ENCODE results near the gene GLI1. TPM values are rescaled to one million over a fixed set of nuclear protein-coding genes. Genes with fewer than 3 reads are reported as not detected.

The GLI1 gene
- total and polyA plus RNA-seq, 2 of the 13 experiments (the other 11 are each of a cell fraction or from before 2014, with no cell fraction given) = 0.09 to 0.20 TPM

DNA sequence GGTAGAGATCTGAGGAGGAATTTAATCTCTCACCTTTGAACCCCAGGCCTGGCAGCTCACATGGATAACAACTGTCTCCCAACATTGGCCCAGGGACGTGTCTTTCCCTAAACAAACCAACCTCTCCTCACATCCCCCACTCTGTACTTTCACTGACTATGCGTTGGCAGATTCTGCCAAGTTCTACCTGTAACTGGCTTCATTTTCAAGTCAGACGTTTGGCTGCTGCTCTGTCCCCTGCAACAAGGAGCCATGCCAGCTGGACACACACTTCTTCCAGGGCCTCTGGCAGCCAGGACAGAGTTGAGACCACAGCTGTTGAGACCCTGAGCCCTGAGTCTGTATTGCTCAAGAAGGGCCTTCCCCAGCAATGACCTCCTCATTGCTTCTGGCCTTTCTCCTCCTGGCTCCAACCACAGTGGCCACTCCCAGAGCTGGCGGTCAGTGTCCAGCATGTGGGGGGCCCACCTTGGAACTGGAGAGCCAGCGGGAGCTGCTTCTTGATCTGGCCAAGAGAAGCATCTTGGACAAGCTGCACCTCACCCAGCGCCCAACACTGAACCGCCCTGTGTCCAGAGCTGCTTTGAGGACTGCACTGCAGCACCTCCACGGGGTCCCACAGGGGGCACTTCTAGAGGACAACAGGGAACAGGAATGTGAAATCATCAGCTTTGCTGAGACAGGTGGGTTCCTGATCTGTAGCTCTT is 24.9 kb upstream of the GLI1 start, which contains the start of gene INHBC (continued):
- TF ChIP-seq ZNF670 (CRISPR knock-in tag; IDR thresholded peaks at IDR 0.05; ENCODE audit: borderline replicate concordance) = no peak
- TF ChIP-seq, protein P1, sequence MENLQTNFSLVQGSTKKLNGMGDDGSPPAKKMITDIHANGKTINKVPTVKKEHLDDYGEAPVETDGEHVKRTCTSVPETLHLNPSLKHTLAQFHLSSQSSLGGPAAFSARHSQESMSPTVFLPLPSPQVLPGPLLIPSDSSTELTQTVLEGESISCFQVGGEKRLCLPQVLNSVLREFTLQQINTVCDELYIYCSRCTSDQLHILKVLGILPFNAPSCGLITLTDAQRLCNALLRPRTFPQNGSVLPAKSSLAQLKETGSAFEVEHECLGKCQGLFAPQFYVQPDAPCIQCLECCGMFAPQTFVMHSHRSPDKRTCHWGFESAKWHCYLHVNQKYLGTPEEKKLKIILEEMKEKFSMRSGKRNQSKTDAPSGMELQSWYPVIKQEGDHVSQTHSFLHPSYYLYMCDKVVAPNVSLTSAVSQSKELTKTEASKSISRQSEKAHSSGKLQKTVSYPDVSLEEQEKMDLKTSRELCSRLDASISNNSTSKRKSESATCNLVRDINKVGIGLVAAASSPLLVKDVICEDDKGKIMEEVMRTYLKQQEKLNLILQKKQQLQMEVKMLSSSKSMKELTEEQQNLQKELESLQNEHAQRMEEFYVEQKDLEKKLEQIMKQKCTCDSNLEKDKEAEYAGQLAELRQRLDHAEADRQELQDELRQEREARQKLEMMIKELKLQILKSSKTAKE (CRISPR knock-in tag; IDR thresholded peaks at IDR 0.05; ENCODE audit: borderline replicate concordance) = no peak
- TF ChIP-seq THYN1 (CRISPR knock-in tag; IDR thresholded peaks at IDR 0.05; ENCODE audit: borderline replicate concordance, low read depth) = no peak
- no peak for TF ChIP-seq TOE1 (CRISPR knock-in tag; IDR thresholded peaks at IDR 0.05)
- TF ChIP-seq, protein P2, sequence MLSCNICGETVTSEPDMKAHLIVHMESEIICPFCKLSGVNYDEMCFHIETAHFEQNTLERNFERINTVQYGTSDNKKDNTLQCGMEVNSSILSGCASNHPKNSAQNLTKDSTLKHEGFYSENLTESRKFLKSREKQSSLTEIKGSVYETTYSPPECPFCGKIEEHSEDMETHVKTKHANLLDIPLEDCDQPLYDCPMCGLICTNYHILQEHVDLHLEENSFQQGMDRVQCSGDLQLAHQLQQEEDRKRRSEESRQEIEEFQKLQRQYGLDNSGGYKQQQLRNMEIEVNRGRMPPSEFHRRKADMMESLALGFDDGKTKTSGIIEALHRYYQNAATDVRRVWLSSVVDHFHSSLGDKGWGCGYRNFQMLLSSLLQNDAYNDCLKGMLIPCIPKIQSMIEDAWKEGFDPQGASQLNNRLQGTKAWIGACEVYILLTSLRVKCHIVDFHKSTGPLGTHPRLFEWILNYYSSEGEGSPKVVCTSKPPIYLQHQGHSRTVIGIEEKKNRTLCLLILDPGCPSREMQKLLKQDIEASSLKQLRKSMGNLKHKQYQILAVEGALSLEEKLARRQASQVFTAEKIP (CRISPR knock-in tag; IDR thresholded peaks at IDR 0.05; ENCODE audit: borderline replicate concordance) = no peak
- TF ChIP-seq, protein P3, sequence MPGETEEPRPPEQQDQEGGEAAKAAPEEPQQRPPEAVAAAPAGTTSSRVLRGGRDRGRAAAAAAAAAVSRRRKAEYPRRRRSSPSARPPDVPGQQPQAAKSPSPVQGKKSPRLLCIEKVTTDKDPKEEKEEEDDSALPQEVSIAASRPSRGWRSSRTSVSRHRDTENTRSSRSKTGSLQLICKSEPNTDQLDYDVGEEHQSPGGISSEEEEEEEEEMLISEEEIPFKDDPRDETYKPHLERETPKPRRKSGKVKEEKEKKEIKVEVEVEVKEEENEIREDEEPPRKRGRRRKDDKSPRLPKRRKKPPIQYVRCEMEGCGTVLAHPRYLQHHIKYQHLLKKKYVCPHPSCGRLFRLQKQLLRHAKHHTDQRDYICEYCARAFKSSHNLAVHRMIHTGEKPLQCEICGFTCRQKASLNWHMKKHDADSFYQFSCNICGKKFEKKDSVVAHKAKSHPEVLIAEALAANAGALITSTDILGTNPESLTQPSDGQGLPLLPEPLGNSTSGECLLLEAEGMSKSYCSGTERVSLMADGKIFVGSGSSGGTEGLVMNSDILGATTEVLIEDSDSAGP (CRISPR knock-in tag; IDR thresholded peaks at IDR 0.05; ENCODE audit: borderline replicate concordance) = peak; percentile 73; the same call in 1 of the 2 replicates
- peak; percentile 64; the same call in 1 of the 2 replicates for TF ChIP-seq ZBTB7B (CRISPR knock-in tag; IDR thresholded peaks at IDR 0.05)
- TF ChIP-seq TOPORS (CRISPR knock-in tag; IDR thresholded peaks at IDR 0.05) = no peak
- TF ChIP-seq, protein P4, sequence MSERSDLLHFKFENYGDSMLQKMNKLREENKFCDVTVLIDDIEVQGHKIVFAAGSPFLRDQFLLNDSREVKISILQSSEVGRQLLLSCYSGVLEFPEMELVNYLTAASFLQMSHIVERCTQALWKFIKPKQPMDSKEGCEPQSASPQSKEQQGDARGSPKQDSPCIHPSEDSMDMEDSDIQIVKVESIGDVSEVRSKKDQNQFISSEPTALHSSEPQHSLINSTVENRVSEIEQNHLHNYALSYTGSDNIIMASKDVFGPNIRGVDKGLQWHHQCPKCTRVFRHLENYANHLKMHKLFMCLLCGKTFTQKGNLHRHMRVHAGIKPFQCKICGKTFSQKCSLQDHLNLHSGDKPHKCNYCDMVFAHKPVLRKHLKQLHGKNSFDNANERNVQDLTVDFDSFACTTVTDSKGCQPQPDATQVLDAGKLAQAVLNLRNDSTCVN (CRISPR knock-in tag; IDR thresholded peaks at IDR 0.05; ENCODE audit: borderline replicate concordance) = no peak
- no peak for TF ChIP-seq SOX5 (CRISPR knock-in tag; IDR thresholded peaks at IDR 0.05; ENCODE audit: borderline replicate concordance)
- TF ChIP-seq, protein P5, sequence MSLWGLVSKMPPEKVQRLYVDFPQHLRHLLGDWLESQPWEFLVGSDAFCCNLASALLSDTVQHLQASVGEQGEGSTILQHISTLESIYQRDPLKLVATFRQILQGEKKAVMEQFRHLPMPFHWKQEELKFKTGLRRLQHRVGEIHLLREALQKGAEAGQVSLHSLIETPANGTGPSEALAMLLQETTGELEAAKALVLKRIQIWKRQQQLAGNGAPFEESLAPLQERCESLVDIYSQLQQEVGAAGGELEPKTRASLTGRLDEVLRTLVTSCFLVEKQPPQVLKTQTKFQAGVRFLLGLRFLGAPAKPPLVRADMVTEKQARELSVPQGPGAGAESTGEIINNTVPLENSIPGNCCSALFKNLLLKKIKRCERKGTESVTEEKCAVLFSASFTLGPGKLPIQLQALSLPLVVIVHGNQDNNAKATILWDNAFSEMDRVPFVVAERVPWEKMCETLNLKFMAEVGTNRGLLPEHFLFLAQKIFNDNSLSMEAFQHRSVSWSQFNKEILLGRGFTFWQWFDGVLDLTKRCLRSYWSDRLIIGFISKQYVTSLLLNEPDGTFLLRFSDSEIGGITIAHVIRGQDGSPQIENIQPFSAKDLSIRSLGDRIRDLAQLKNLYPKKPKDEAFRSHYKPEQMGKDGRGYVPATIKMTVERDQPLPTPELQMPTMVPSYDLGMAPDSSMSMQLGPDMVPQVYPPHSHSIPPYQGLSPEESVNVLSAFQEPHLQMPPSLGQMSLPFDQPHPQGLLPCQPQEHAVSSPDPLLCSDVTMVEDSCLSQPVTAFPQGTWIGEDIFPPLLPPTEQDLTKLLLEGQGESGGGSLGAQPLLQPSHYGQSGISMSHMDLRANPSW (CRISPR knock-in tag; IDR thresholded peaks at IDR 0.05; ENCODE audit: borderline replicate concordance) = no peak

Data from HepG2 (cell line).